ENCODE data around the gene HDAC4.

DNA sequence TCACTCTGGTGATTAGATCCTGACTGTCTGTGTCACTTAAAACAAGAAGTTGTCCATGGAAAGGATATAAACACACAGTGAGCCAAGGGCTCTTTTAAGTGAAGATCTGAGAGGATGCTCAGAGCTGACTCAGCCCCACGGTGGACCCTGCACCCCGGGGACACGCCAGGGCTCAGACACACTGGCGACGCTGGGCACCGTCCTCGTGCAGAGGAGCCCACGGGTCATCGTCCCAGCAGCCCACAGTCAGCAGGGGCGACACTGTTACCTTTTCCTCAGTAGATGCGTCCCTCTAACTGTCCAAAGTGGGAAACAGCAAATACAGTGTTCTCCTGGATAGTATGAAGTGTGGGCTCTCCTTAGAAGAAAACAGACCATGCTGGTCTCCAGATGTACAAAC lies 225.6 kb downstream of the HDAC4 start:
- TF ChIP-seq, protein P1, sequence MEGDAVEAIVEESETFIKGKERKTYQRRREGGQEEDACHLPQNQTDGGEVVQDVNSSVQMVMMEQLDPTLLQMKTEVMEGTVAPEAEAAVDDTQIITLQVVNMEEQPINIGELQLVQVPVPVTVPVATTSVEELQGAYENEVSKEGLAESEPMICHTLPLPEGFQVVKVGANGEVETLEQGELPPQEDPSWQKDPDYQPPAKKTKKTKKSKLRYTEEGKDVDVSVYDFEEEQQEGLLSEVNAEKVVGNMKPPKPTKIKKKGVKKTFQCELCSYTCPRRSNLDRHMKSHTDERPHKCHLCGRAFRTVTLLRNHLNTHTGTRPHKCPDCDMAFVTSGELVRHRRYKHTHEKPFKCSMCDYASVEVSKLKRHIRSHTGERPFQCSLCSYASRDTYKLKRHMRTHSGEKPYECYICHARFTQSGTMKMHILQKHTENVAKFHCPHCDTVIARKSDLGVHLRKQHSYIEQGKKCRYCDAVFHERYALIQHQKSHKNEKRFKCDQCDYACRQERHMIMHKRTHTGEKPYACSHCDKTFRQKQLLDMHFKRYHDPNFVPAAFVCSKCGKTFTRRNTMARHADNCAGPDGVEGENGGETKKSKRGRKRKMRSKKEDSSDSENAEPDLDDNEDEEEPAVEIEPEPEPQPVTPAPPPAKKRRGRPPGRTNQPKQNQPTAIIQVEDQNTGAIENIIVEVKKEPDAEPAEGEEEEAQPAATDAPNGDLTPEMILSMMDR (IDR thresholded peaks at IDR 0.05): no peak
- no peak for TF ChIP-seq POLR2AphosphoS5 (IDR thresholded peaks at IDR 0.05; ENCODE audit: low read depth, low read length)
- TF ChIP-seq, protein P2, sequence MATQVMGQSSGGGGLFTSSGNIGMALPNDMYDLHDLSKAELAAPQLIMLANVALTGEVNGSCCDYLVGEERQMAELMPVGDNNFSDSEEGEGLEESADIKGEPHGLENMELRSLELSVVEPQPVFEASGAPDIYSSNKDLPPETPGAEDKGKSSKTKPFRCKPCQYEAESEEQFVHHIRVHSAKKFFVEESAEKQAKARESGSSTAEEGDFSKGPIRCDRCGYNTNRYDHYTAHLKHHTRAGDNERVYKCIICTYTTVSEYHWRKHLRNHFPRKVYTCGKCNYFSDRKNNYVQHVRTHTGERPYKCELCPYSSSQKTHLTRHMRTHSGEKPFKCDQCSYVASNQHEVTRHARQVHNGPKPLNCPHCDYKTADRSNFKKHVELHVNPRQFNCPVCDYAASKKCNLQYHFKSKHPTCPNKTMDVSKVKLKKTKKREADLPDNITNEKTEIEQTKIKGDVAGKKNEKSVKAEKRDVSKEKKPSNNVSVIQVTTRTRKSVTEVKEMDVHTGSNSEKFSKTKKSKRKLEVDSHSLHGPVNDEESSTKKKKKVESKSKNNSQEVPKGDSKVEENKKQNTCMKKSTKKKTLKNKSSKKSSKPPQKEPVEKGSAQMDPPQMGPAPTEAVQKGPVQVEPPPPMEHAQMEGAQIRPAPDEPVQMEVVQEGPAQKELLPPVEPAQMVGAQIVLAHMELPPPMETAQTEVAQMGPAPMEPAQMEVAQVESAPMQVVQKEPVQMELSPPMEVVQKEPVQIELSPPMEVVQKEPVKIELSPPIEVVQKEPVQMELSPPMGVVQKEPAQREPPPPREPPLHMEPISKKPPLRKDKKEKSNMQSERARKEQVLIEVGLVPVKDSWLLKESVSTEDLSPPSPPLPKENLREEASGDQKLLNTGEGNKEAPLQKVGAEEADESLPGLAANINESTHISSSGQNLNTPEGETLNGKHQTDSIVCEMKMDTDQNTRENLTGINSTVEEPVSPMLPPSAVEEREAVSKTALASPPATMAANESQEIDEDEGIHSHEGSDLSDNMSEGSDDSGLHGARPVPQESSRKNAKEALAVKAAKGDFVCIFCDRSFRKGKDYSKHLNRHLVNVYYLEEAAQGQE (IDR thresholded peaks at IDR 0.05; ENCODE audit: insufficient read depth in 1 of 2, low read depth in 2 of 2, low read length in 1 of 2): no peak
- no peak for TF ChIP-seq SIN3A (IDR thresholded peaks at IDR 0.05; ENCODE audit: borderline replicate concordance, insufficient read depth, low read depth, low read length)
